Keratinocyte (primary cell): ENCODE results near the gene CACUL1. TPM values are rescaled to one million over a fixed set of nuclear protein-coding genes. Genes with fewer than 3 reads are reported as not detected.
"Not testable (repeated sequence)": the region's sequence is repeated elsewhere in the genome, so short reads cannot be mapped to it uniquely, and the experiment has no call there.

Source experiments
- DNase-seq: peaks from one replicate; pipeline ENCODE4 v3.0.0-alpha.2; 2011; ENCODE audit warnings: low read depth, missing footprints, low spot score
- FAIRE-seq: peaks from 2 replicates; lab custom pipeline; 2011; peaks lifted over from hg19 to GRCh38; lab: Jason Lieb, UNC
- H2AFZ ChIP-seq: 2 replicates; pipeline ENCODE4 v1.6.0; 2012; ENCODE audit warnings: low read length, control low read depth, inconsistent platforms; ENCODE audit not compliant: control insufficient read depth
- H3K27ac ChIP-seq: 2 replicates; pipeline ENCODE4 v1.5.1; 2011; ENCODE audit warnings: low read length; ENCODE audit not compliant: control insufficient read depth, insufficient read depth
- H3K27me3 ChIP-seq: 3 replicates; pipeline ENCODE4 v1.6.0; 2011; ENCODE audit warnings: low read length; ENCODE audit not compliant: control insufficient read depth, insufficient read depth; ENCODE audit errors: extremely low read depth
- H3K36me3 ChIP-seq, 2 experiments: 2 replicates in 1 of 2; 3 replicates in 1 of 2; pipeline ENCODE4 v1.5.1; 2011; ENCODE audit warnings: low read length in 2 of 2, mild to moderate bottlenecking in 1 of 2; ENCODE audit not compliant: control insufficient read depth in 2 of 2, insufficient read depth in 2 of 2; ENCODE audit errors: extremely low read depth in 1 of 2
- H3K4me1 ChIP-seq: 3 replicates; pipeline ENCODE4 v1.5.1; 2011; ENCODE audit warnings: low read length; ENCODE audit not compliant: control insufficient read depth, insufficient read depth; ENCODE audit errors: extremely low read depth
- H3K4me2 ChIP-seq: 3 replicates; pipeline ENCODE4 v1.6.0; 2011; ENCODE audit warnings: low read depth, low read length; ENCODE audit not compliant: control insufficient read depth, insufficient read depth; ENCODE audit errors: extremely low read depth
- H3K4me3 ChIP-seq, 3 experiments: fragments of 200-600 bp in 1 of 3; sonication (generic) in 1 of 3; 2 replicates in 2 of 3; 3 replicates in 1 of 3; pipeline ENCODE4 v1.5.1; 2011 to 2016; ENCODE audit warnings: low read length in 3 of 3, mild to moderate bottlenecking in 3 of 3, control low read depth in 2 of 3, inconsistent platforms in 1 of 3, low read depth in 1 of 3, mixed read lengths in 1 of 3, mixed run types in 1 of 3, moderate library complexity in 1 of 3; ENCODE audit not compliant: control insufficient read depth in 2 of 3, insufficient read depth in 2 of 3; ENCODE audit errors: extremely low read depth in 1 of 3
- H3K79me2 ChIP-seq: 2 replicates; pipeline ENCODE4 v1.6.0; 2012; ENCODE audit warnings: low read length; ENCODE audit not compliant: control insufficient read depth, insufficient read depth
- H3K9ac ChIP-seq: 3 replicates; pipeline ENCODE4 v1.6.0; 2011; ENCODE audit warnings: low read length; ENCODE audit not compliant: control insufficient read depth, insufficient read depth; ENCODE audit errors: extremely low read depth
- H3K9me1 ChIP-seq: 3 replicates; pipeline ENCODE4 v1.6.0; 2011; ENCODE audit warnings: low read length; ENCODE audit not compliant: control insufficient read depth, insufficient read depth; ENCODE audit errors: extremely low read depth
- H3K9me3 ChIP-seq: 2 replicates; pipeline ENCODE4 v1.5.1; 2012; ENCODE audit warnings: low read depth, low read length; ENCODE audit not compliant: control insufficient read depth
- H4K20me1 ChIP-seq: 3 replicates; pipeline ENCODE4 v1.6.0; 2011; ENCODE audit warnings: low read length; ENCODE audit not compliant: control insufficient read depth, insufficient read depth; ENCODE audit errors: extremely low read depth
- EZH2 ChIP-seq: IDR thresholded peaks from one replicate; pipeline ENCODE4 v1.6.1; 2012; ENCODE audit warnings: inconsistent platforms, mild to moderate bottlenecking, low read length, moderate library complexity
- dilution Hi-C: fragments of 300-500 bp; cut with MboI; formaldehyde crosslinking; loops from one replicate; pipeline ENCODE4 v1.7.0; 2020; ENCODE audit warnings: low sequenced_read_pairs; ENCODE audit not compliant: extremely low pct_ligation_motif_present
- polyA plus RNA-seq, 5 experiments: library from polyadenylated mRNA; depleted of rRNA in 3 of 5; stranded (reverse) in 3 of 5; stranded (forward) in 1 of 5; unstranded in 1 of 5; fragments of >200 nt; gene quantifications; 1 replicate in 1 of 5; 2 replicates in 3 of 5; 3 replicates in 1 of 5; pipeline versions ENCODE4 v1.2.1 to v1.2.3, GENCODE V29; 2011 to 2012; ENCODE audit warnings: missing spikeins in 2 of 5, low read depth in 1 of 5, low replicate concordance in 1 of 5
- TF ChIP-seq, protein P1 (sequence below), 3 experiments: IDR thresholded peaks in 1 of 3; conservative IDR thresholded peaks in 1 of 3; optimal IDR thresholded peaks in 1 of 3; 2 replicates in 2 of 3; 3 replicates in 1 of 3; pipeline versions ENCODE3 to v1.5.1; 2011; ENCODE audit warnings: low read length in 3 of 3, mild to moderate bottlenecking in 3 of 3, moderate library complexity in 2 of 3, control low read depth in 1 of 3, inconsistent platforms in 1 of 3; ENCODE audit not compliant: insufficient read depth in 2 of 3; ENCODE audit errors: extremely low read depth in 1 of 3

The CACUL1 gene
- polyA plus RNA-seq, 1 donor (not counting 4 experiments of a cell fraction or from before 2014, with no cell fraction given) = 36.5 TPM

DNA sequence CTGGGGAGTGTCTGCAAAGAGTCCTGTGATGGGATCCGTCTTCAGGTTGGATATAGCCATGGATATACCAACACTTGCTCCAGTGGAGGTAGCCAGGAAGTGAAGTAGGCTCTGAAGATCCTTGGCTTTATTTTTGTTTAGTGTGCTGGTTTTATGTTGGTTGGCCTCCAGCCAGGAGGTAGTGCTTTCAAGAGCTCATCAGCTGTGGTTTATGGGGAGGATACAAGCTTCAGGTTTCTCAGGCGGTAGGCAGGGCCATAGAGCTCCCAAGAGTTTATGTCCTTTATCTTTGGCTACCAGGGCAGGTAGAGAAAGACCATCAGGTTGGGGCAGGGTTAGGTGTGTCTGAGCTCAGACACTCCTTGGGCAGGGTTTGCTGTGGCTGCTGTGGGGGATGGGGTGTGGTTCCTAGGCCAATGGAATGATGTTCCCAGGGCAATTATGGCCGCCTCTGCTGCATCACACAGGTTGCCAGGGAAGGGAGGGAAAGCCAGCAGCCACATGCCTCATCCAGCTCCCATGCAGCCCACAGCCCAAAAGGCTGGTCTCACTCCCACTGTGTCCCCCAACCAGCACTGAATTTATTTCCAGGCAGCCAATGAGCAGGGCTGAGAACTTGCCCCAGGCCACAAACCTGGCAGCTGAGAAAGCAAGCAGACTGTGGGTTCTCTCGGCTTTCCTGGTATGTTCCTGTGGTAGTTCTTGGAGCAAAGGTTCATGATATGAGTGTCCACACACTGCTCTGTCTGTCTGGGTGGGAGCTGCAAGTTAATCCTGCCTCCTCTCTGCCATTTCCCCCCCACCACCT, 92.3 kb downstream of the CACUL1 start:
- no peaks in the 10 kb centered on the region for H3K9me3 ChIP-seq
- H3K9me1 ChIP-seq = no peaks in the 10 kb centered on the region
- H3K9ac ChIP-seq = no peak overlapping the region
- DNase-seq (no peak), FAIRE-seq (no peak)
- H3K4me3 ChIP-seq = no peak overlapping the region
- dilution Hi-C loops = loop anchor here (10.0 kb wide), 1 partner anchor 68 kb away; the partner anchor contains the start of gene PRLHR
- H3K36me3 ChIP-seq = no peaks in the 10 kb centered on the region
- no peak for TF ChIP-seq EZH2
- TF ChIP-seq, protein P1, sequence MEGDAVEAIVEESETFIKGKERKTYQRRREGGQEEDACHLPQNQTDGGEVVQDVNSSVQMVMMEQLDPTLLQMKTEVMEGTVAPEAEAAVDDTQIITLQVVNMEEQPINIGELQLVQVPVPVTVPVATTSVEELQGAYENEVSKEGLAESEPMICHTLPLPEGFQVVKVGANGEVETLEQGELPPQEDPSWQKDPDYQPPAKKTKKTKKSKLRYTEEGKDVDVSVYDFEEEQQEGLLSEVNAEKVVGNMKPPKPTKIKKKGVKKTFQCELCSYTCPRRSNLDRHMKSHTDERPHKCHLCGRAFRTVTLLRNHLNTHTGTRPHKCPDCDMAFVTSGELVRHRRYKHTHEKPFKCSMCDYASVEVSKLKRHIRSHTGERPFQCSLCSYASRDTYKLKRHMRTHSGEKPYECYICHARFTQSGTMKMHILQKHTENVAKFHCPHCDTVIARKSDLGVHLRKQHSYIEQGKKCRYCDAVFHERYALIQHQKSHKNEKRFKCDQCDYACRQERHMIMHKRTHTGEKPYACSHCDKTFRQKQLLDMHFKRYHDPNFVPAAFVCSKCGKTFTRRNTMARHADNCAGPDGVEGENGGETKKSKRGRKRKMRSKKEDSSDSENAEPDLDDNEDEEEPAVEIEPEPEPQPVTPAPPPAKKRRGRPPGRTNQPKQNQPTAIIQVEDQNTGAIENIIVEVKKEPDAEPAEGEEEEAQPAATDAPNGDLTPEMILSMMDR (optimal IDR thresholded peaks at IDR 0.05 in 1 of 3, IDR thresholded peaks at IDR 0.05 in 1 of 3, conservative IDR thresholded peaks at IDR 0.05 in 1 of 3; ENCODE audit: extremely low read depth in 1 of 3, insufficient read depth in 2 of 3, low read length in 3 of 3) = no peak
- H3K79me2 ChIP-seq = no peaks in the 10 kb centered on the region
- no peak overlapping the region for H2AFZ ChIP-seq
- no peak overlapping the region for H3K4me2 ChIP-seq
- peaks cover 13% of the 10 kb centered on the region for H3K27me3 ChIP-seq
- no peaks in the 10 kb centered on the region for H4K20me1 ChIP-seq
- H3K4me1 ChIP-seq = no peaks in the 10 kb centered on the region
- no peak overlapping the region for H3K27ac ChIP-seq

DNA sequence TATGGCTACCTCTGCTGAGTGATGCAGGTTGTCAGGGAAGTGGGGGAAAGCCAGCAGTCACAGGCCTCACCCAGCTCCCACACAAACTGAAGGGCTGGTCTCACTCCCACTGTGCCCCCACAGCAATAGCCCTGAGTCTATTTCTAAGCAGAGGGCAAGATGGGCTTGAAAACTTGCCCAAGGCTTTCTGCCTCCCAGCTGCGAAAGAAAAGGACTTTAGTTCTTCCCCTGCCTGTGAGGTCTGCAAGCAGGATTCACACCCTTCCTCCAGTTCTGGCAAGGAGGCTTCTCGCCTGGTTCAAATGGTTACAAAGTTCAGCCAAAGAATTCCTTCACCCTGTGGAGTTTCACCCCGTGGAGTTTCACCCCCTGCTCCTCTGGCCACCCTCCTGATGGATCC, 96.0 kb downstream of the CACUL1 start:
- Histone ChIP-seq H3K79me2 (no peaks in the 10 kb centered on the region), H3K27ac (no peak overlapping the region), H3K9me3 (no peaks in the 10 kb centered on the region), H4K20me1 (no peaks in the 10 kb centered on the region), H2AFZ (no peak overlapping the region), H3K4me3 (no peak overlapping the region), H3K36me3 (no peaks in the 10 kb centered on the region), H3K4me2 (no peak overlapping the region), H3K27me3 (peaks cover 9% of the 10 kb centered on the region), H3K9ac (no peak overlapping the region), H3K4me1 (no peaks in the 10 kb centered on the region), H3K9me1 (no peaks in the 10 kb centered on the region)
- TF ChIP-seq, protein P1 (optimal IDR thresholded peaks at IDR 0.05 in 1 of 3, IDR thresholded peaks at IDR 0.05 in 1 of 3, conservative IDR thresholded peaks at IDR 0.05 in 1 of 3; ENCODE audit: extremely low read depth in 1 of 3, insufficient read depth in 2 of 3, low read length in 3 of 3) = no peak
- TF ChIP-seq EZH2 = no peak
- FAIRE-seq = no peak
- no peak for DNase-seq
- dilution Hi-C loops = no loop called here

DNA sequence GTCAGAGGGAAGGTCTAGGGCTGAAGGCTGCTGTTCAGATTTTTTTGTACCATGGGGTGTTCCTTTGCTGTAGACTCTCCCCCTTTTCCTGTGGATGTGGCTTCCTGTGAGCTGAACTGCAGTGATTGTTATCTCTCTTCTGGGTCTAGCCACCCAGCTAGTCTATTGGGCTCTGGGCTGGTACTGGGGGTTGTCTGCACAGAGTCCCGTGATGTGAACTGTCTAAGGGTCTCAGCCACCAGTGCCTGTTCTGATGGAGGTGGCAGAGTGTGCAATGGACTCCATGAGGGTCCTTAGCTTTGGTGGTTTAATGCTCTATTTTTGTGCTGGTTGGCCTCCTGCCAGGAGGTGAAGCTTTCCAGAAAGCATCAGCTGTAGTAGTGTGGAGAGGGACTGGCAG, 96.6 kb downstream of the CACUL1 start:
- H3K79me2 ChIP-seq, H4K20me1 ChIP-seq, H3K4me3 ChIP-seq, DNase-seq, FAIRE-seq, H3K9me3 ChIP-seq, H3K4me1 ChIP-seq, dilution Hi-C loops, H3K4me2 ChIP-seq, H2AFZ ChIP-seq, H3K9ac ChIP-seq, H3K36me3 ChIP-seq, H3K9me1 ChIP-seq, H3K27ac ChIP-seq, H3K27me3 ChIP-seq: not testable (repeated sequence)
